ENCODE measurements around the gene IKZF1. TPM values are rescaled to one million over a fixed set of nuclear protein-coding genes. Genes with fewer than 3 reads are reported as not detected.

The IKZF1 gene
- polyA plus RNA-seq, 1 donor: 4.5 TPM

GRCh38 chr7:50449501-50449880 lies 145.0 kb downstream of the IKZF1 start:
- H3K4me3 ChIP-seq (ENCODE audit: low read length): peak overlapping the region; percentile 88
- 20% methylated on average over 1 of the region's 5 CpGs for WGBS (ENCODE audit: insufficient coverage, low lambda C conversion rate)
- no peak overlapping the region for H3K27ac ChIP-seq (ENCODE audit: low read length)
- H3K27me3 ChIP-seq (ENCODE audit: control insufficient read depth, insufficient read depth, low read length): no peaks in the 10 kb centered on the region
- H3K4me1 ChIP-seq (ENCODE audit: control insufficient read depth, insufficient read depth, low read length): peaks cover 9% of the 10 kb centered on the region
- H3K9me3 ChIP-seq (ENCODE audit: control insufficient read depth, low read depth, low read length): peaks cover 3% of the 10 kb centered on the region
- no peak for DNase-seq
- peaks cover 20% of the 10 kb centered on the region for H3K36me3 ChIP-seq (ENCODE audit: control insufficient read depth, insufficient read depth, low read length)

GRCh38 chr7:50449881-50450589 lies 145.5 kb downstream of the IKZF1 start, which contains the start of gene FIGNL1:
FIGNL1 (minus strand) TSS chr7:50450350; CDS start chr7:50447287, 3,063 bp downstream.
- Histone ChIP-seq H3K36me3 (ENCODE audit: control insufficient read depth, insufficient read depth, low read length) (peaks cover 20% of the 10 kb centered on the region), H3K4me1 (ENCODE audit: control insufficient read depth, insufficient read depth, low read length) (peaks cover 9% of the 10 kb centered on the region), H3K27ac (ENCODE audit: low read length) (peak within 1 kb of the TSS; percentile 41), H3K27me3 (ENCODE audit: control insufficient read depth, insufficient read depth, low read length) (no peaks in the 10 kb centered on the region), H3K9me3 (ENCODE audit: control insufficient read depth, low read depth, low read length) (peaks cover 3% of the 10 kb centered on the region), H3K4me3 (ENCODE audit: low read length) (peak within 1 kb of the TSS; percentile 88)
- peak; percentile 81 to 85 for DNase-seq
- no CpG with 5 or more reads among the region's 63 CpGs for WGBS (ENCODE audit: insufficient coverage, low lambda C conversion rate)

- Histone ChIP-seq H3K4me1 (ENCODE audit: control insufficient read depth, insufficient read depth, low read length) (peaks cover 9% of the 10 kb centered on the region), H3K4me3 (ENCODE audit: low read length) (peak overlapping the region; percentile 88), H3K9me3 (ENCODE audit: control insufficient read depth, low read depth, low read length) (peaks cover 3% of the 10 kb centered on the region), H3K36me3 (ENCODE audit: control insufficient read depth, insufficient read depth, low read length) (peaks cover 14% of the 10 kb centered on the region), H3K27me3 (ENCODE audit: control insufficient read depth, insufficient read depth, low read length) (no peaks in the 10 kb centered on the region), H3K27ac (ENCODE audit: low read length) (peak overlapping the region; percentile 41)
- DNase-seq: no peak
- no CpG with 5 or more reads among the region's 32 CpGs for WGBS (ENCODE audit: insufficient coverage, low lambda C conversion rate)
Observed at GRCh38 chr7:50450590-50451032, 146.1 kb downstream of the IKZF1 start.

Other genes with a start within 250 kb of the IKZF1 start
- gene ZPBP, start 211.5 kb upstream of the IKZF1 start, polyA plus RNA-seq: 0.06 TPM
- 23.2 TPM for gene FIGNL1, start 145.6 kb downstream of the IKZF1 start, polyA plus RNA-seq

Data from large intestine (tissue), 3 donors.